Amygdala (tissue), 56 donors: Measurements from ENCODE around the gene COL18A1.

Source experiments
- DNase-seq, 56 donors: peaks; one replicate each; lab custom pipeline; 2025; lab: John Stamatoyannopoulos, UW

Gene COL18A1

GRCh38 chr21:45449658-45450422 is 44.9 kb downstream of the COL18A1 start:
- DNase-seq = no peak

GRCh38 chr21:45450423-45451090 is 45.6 kb downstream of the COL18A1 start:
- no peak for DNase-seq

- DNase-seq = no peak
These were observed 46.3 kb downstream of the COL18A1 start for GRCh38 chr21:45451091-45451740.

GRCh38 chr21:45451771-45452182 is 46.8 kb downstream of the COL18A1 start:
- no peak for DNase-seq

- DNase-seq = no peak
These were observed 47.8 kb downstream of the COL18A1 start for GRCh38 chr21:45452696-45453307.

- no peak for DNase-seq
These were observed 48.5 kb downstream of the COL18A1 start for GRCh38 chr21:45453308-45453950.

GRCh38 chr21:45454060-45454925 is 49.3 kb downstream of the COL18A1 start:
- no peak for DNase-seq

- DNase-seq = peak in 5 of 56 donors; percentile 11 to 49 (median 26)
These were observed 50.1 kb downstream of the COL18A1 start for GRCh38 chr21:45454926-45455673.

- DNase-seq = no peak
These were observed 51.0 kb downstream of the COL18A1 start for GRCh38 chr21:45455674-45456583.

GRCh38 chr21:45456584-45457160 is 51.7 kb downstream of the COL18A1 start:
- no peak for DNase-seq

- no peak for DNase-seq
These were observed 52.3 kb downstream of the COL18A1 start for GRCh38 chr21:45457161-45457831.

- DNase-seq = no peak
These were observed 52.8 kb downstream of the COL18A1 start for GRCh38 chr21:45457832-45458172.

GRCh38 chr21:45458281-45459170 is 53.6 kb downstream of the COL18A1 start:
- peak in 1 of 56 donors; percentile 36 for DNase-seq

GRCh38 chr21:45459171-45460010 is 54.4 kb downstream of the COL18A1 start:
- no peak for DNase-seq

- no peak for DNase-seq
These were observed 55.1 kb downstream of the COL18A1 start for GRCh38 chr21:45460011-45460565.
